GM10266 (cell line): ENCODE measurements around the gene ORAI3.

Source experiments
- DNase-seq: peaks from one replicate; pipeline ENCODE4 v3.0.0; 2012; ENCODE audit errors: extremely low spot score
- CTCF ChIP-seq: IDR thresholded peaks from 2 replicates; pipeline ENCODE4 v1.5.1; 2012; ENCODE audit warnings: mild to moderate bottlenecking, low read depth; ENCODE audit not compliant: control insufficient read depth, insufficient read depth; ENCODE audit errors: missing control alignments

The ORAI3 gene

GRCh38 chr16:30983289-30983889 lies 34.5 kb downstream of the ORAI3 start:
- no peak for DNase-seq
- no peak for TF ChIP-seq CTCF

- no peak for TF ChIP-seq CTCF
- DNase-seq = no peak
Observed at GRCh38 chr16:30983898-30984610, 35.2 kb downstream of the ORAI3 start.

- TF ChIP-seq CTCF = peak; percentile 93
- DNase-seq = peak; percentile 93
Observed at GRCh38 chr16:30984669-30985400, 36.0 kb downstream of the ORAI3 start, which contains the start of gene HSD3B7. HSD3B7 (plus strand) TSS chr16:30985207; CDS start chr16:30985659, 452 bp downstream.

GRCh38 chr16:30985401-30986128 lies 36.7 kb downstream of the ORAI3 start:
- DNase-seq = no peak
- TF ChIP-seq CTCF = no peak

- no peak for DNase-seq
- TF ChIP-seq CTCF = no peak
Observed at GRCh38 chr16:30986129-30986991, 37.5 kb downstream of the ORAI3 start.

- DNase-seq = no peak
- no peak for TF ChIP-seq CTCF
Observed at GRCh38 chr16:30987581-30988190, 38.8 kb downstream of the ORAI3 start.
